Osteocyte (in vitro differentiated cells): ENCODE measurements around the gene ATP4A. TPM values are rescaled to one million over a fixed set of nuclear protein-coding genes. Genes with fewer than 3 reads are reported as not detected.

Source experiments
- DNase-seq: peaks from one replicate; pipeline ENCODE4 v3.0.0; 2021; ENCODE audit warnings: mixed read lengths; ENCODE audit not compliant: unreplicated experiment; ENCODE audit errors: extremely low spot score
- H3K27ac Mint-ChIP-seq: one replicate; pipeline ENCODE4 v1.8.0; 2021; ENCODE audit warnings: mild to moderate bottlenecking, mixed read lengths; ENCODE audit not compliant: unreplicated experiment
- H3K27me3 Mint-ChIP-seq: one replicate; pipeline ENCODE4 v1.8.0; 2021; ENCODE audit warnings: mixed read lengths; ENCODE audit not compliant: unreplicated experiment
- H3K36me3 Mint-ChIP-seq: one replicate; pipeline ENCODE4 v1.8.0; 2021; ENCODE audit warnings: mixed read lengths; ENCODE audit not compliant: unreplicated experiment
- H3K4me1 Mint-ChIP-seq: one replicate; pipeline ENCODE4 v1.8.0; 2021; ENCODE audit warnings: mixed read lengths; ENCODE audit not compliant: unreplicated experiment
- H3K4me3 Mint-ChIP-seq: one replicate; pipeline ENCODE4 v1.8.0; 2021; ENCODE audit warnings: mild to moderate bottlenecking, moderate library complexity, mixed read lengths; ENCODE audit not compliant: unreplicated experiment
- H3K9me3 Mint-ChIP-seq: one replicate; pipeline ENCODE4 v1.8.0; 2021; ENCODE audit warnings: mixed read lengths; ENCODE audit not compliant: unreplicated experiment
- CTCF ChIP-seq: fragments of 200-600 bp; sonication (generic); IDR thresholded peaks from 2 replicates; pipeline ENCODE4 v1.5.0; 2021; ENCODE audit warnings: antibody characterized with exemption, mild to moderate bottlenecking, moderate library complexity
- total RNA-seq: library from RNA; stranded (reverse); gene quantifications from 2 replicates; pipeline ENCODE4 v1.2.1, GENCODE V29; 2021

The ATP4A gene
- total RNA-seq, 1 donor from 2014 or later: not detected

DNA sequence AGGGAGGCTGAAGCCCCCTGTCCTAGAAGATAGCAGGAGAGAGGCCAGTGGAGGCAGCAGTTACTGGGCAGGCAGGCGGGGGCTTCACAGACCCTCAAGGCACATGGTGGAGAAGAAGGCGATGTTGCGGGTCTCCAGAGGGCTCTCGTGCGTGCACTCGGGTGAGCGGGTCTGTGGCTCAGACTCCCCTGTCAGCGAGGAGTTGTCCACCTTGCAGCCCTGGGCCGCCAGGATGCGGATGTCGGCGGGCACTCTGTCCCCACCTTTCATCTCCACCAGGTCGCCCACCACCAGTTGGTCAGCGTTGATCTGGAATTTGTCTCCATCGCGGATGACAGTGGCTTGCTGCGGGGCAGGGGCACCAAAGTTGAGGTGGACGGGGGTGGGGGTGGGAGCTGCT, 3.2 kb downstream of the ATP4A start:
- H3K9me3 Mint-ChIP-seq: no peaks in the 10 kb centered on the region
- no peak for DNase-seq
- no peak overlapping the region for H3K27ac Mint-ChIP-seq
- TF ChIP-seq CTCF: no peak
- peaks cover 31% of the 10 kb centered on the region for H3K27me3 Mint-ChIP-seq
- H3K36me3 Mint-ChIP-seq: no peaks in the 10 kb centered on the region
- H3K4me1 Mint-ChIP-seq: peaks cover 3% of the 10 kb centered on the region
- no peak overlapping the region for H3K4me3 Mint-ChIP-seq

DNA sequence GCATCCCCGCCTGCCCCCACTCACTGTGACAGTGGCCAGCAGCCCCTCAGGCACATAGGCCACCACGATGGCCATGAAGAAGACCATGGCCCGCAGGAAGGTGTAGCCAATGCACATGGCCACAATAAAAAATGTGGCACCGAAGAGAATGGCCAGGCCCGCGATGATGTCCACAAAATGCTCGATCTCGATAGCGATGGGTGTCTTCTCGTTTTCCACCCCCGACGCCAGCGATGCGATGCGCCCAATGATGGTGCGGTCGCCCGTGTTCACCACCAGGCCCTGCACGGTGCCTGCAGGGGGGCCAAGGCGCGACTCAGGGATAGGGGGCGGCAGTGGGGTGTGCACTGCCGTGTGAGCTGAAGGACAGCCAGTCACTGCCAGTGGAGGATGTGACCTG, 3.7 kb downstream of the ATP4A start:
- H3K36me3 Mint-ChIP-seq: no peaks in the 10 kb centered on the region
- H3K4me3 Mint-ChIP-seq: no peak overlapping the region
- no peak for DNase-seq
- peaks cover 3% of the 10 kb centered on the region for H3K4me1 Mint-ChIP-seq
- H3K27ac Mint-ChIP-seq: no peak overlapping the region
- TF ChIP-seq CTCF: no peak
- no peaks in the 10 kb centered on the region for H3K9me3 Mint-ChIP-seq
- peaks cover 29% of the 10 kb centered on the region for H3K27me3 Mint-ChIP-seq

- H3K27ac Mint-ChIP-seq: no peak overlapping the region
- H3K9me3 Mint-ChIP-seq: no peaks in the 10 kb centered on the region
- no peak for DNase-seq
- no peak overlapping the region for H3K4me3 Mint-ChIP-seq
- H3K27me3 Mint-ChIP-seq: peaks cover 29% of the 10 kb centered on the region
- no peaks in the 10 kb centered on the region for H3K36me3 Mint-ChIP-seq
- peaks cover 3% of the 10 kb centered on the region for H3K4me1 Mint-ChIP-seq
- TF ChIP-seq CTCF: no peak
Observed at GRCh38 chr19:35559281-35559659, 4.2 kb downstream of the ATP4A start.

DNA sequence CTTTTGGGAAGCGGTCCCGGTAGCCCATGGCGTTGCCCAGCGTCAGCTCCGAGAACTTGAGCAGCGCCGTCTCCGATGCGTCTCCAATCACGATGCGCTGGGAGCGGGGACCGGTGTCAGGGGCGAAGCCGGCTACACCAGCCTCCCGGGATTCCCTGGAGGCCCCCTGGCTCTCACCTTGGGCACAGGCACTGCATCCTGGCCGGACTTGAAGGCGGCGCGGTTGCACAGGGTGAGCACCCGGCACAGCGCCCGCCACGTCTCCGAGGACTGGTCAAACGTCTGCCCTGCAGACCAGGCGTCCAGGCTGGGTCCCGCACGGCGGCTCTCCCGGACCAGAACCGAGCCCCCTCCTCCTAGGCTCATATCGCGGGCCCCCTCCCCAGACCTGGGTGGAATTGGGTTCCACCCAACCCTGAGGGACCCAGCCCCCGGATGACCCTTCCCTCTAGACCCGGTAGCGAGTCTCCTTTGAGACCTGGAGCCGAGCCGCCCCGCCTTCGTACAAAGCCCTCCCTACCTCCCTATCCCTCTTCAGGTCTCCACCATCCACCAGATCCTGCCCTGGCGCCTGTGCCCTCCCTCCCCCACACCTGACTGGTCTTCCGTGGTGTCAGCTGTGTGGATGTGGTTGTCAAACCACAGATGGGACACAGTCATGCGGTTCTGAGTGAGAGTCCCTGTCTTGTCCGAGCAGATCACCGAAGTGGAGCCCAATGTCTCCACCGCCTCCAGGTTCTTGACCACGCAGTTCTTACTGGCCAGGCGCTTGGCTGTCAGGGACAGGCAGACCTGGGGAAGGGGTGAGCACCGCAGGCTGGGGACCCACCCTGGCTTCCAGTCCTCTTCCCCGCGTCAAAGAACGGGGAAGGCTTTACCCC, 4.8 kb downstream of the ATP4A start:
- Mint-ChIP-seq H3K27me3 (peaks cover 29% of the 10 kb centered on the region), H3K4me3 (no peak overlapping the region), H3K9me3 (no peaks in the 10 kb centered on the region), H3K4me1 (peaks cover 3% of the 10 kb centered on the region), H3K27ac (no peak overlapping the region), H3K36me3 (no peaks in the 10 kb centered on the region)
- no peak for DNase-seq
- TF ChIP-seq CTCF: no peak

- Mint-ChIP-seq H3K9me3 (no peaks in the 10 kb centered on the region), H3K4me1 (peaks cover 3% of the 10 kb centered on the region), H3K27ac (no peak overlapping the region), H3K27me3 (peaks cover 29% of the 10 kb centered on the region), H3K4me3 (peak overlapping the region; percentile 78), H3K36me3 (no peaks in the 10 kb centered on the region)
- TF ChIP-seq CTCF: no peak
- DNase-seq: no peak
Observed at GRCh38 chr19:35557539-35558399, 5.7 kb downstream of the ATP4A start.
